Activated T-cell treated with anti-CD3 and anti-CD28 coated beads, Interleukin-2, amount 50 U/mL, for 24 hours (primary cell): ENCODE measurements around the gene EDIL3.

Experiments used
- DNase-seq: peaks from one replicate; pipeline ENCODE4 v3.0.0-alpha.2; 2020
- H3K27ac Mint-ChIP-seq: 2 replicates; pipeline ENCODE4 v1.8.0; 2020; ENCODE audit warnings: mild to moderate bottlenecking, mixed read lengths
- H3K27me3 Mint-ChIP-seq: 2 replicates; pipeline ENCODE4 v1.8.0; 2020; ENCODE audit warnings: mixed read lengths
- H3K36me3 Mint-ChIP-seq: 2 replicates; pipeline ENCODE4 v1.8.0; 2020; ENCODE audit warnings: low read depth, mixed read lengths
- H3K4me1 Mint-ChIP-seq: 2 replicates; pipeline ENCODE4 v1.8.0; 2020; ENCODE audit warnings: low read depth, mixed read lengths
- H3K4me3 Mint-ChIP-seq: 2 replicates; pipeline ENCODE4 v1.8.0; 2020; ENCODE audit warnings: mild to moderate bottlenecking, moderate library complexity, mixed read lengths
- H3K9me3 Mint-ChIP-seq: 2 replicates; pipeline ENCODE4 v1.8.0; 2020; ENCODE audit warnings: mixed read lengths

Gene EDIL3

GRCh38 chr5:84091127-84091799, 293.4 kb downstream of the EDIL3 start:
- H3K27me3 Mint-ChIP-seq: no peaks in the 10 kb centered on the region
- H3K27ac Mint-ChIP-seq: no peak overlapping the region
- DNase-seq: no peak
- H3K36me3 Mint-ChIP-seq: no peaks in the 10 kb centered on the region
- no peak overlapping the region for H3K4me3 Mint-ChIP-seq
- H3K9me3 Mint-ChIP-seq: peaks cover 6% of the 10 kb centered on the region
- no peaks in the 10 kb centered on the region for H3K4me1 Mint-ChIP-seq

DNA sequence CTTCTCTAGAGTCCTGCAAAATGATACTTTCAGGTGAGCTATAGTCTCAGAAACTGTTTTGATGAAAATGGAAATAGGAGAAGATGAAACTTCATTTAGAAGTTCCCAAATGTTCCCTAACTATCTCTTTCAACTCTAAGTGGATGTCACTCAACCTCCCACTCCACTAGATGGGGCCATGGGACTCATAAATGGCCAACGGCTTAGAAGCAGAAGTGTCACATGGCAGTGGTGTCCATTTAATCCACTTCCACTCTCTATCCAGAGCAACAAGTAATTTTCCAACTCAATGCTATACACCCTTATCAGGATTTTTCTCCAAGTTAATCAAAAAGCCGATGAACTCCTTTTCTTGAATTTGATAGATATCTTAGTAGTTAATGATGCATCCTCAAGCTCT, 295.7 kb downstream of the EDIL3 start:
- Mint-ChIP-seq H3K4me3 (no peak overlapping the region), H3K27ac (no peak overlapping the region), H3K27me3 (no peaks in the 10 kb centered on the region)

GRCh38 chr5:84086511-84086910, 298.2 kb downstream of the EDIL3 start:
- DNase-seq: no peak
- H3K27me3 Mint-ChIP-seq: no peaks in the 10 kb centered on the region
- no peak overlapping the region for H3K27ac Mint-ChIP-seq
- H3K4me1 Mint-ChIP-seq: no peaks in the 10 kb centered on the region
- H3K4me3 Mint-ChIP-seq: no peak overlapping the region
- no peaks in the 10 kb centered on the region for H3K9me3 Mint-ChIP-seq
- H3K36me3 Mint-ChIP-seq: no peaks in the 10 kb centered on the region

More for the DNA sequence above, 295.7 kb downstream of the EDIL3 start:
- no peaks in the 10 kb centered on the region for H3K4me1 Mint-ChIP-seq
- no peak for DNase-seq
- H3K36me3 Mint-ChIP-seq: no peaks in the 10 kb centered on the region
- H3K9me3 Mint-ChIP-seq: peaks cover 3% of the 10 kb centered on the region

DNA sequence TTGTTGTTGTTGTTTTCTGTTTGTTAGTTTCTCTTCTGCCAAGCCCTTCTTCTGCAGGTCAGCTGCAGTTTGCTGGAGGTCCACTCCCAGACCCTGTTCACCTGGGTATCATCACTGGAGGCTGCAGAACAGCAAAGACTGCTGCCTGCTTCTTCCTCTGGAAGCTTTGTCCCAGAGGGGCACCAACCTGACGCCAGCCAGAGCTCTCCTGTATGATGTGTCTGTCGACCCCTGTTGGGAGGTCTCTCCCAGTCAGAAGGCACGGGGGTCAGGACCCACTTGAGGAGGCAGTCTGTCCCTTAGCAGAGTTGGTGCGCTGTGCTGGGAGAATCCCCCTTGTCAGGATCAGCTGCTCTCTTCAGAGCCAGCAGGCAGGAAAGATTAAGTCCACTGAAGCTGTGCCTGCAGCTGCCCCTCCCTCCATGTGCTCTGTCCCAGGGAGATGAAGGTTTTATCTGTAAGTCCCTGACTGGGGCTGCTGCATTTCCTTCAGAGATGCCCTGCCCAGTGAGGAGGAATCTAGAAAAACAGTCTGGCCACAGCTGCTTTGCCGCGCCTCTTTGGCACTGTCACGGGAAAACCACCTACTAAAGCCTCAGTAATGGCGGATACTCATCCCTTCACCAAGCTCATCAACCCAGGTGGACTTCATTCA, 299.2 kb downstream of the EDIL3 start:
- Mint-ChIP-seq H3K27ac (no peak overlapping the region), H3K9me3 (no peaks in the 10 kb centered on the region), H3K36me3 (no peaks in the 10 kb centered on the region), H3K4me3 (no peak overlapping the region), H3K4me1 (no peaks in the 10 kb centered on the region), H3K27me3 (no peaks in the 10 kb centered on the region)
- DNase-seq: no peak

DNA sequence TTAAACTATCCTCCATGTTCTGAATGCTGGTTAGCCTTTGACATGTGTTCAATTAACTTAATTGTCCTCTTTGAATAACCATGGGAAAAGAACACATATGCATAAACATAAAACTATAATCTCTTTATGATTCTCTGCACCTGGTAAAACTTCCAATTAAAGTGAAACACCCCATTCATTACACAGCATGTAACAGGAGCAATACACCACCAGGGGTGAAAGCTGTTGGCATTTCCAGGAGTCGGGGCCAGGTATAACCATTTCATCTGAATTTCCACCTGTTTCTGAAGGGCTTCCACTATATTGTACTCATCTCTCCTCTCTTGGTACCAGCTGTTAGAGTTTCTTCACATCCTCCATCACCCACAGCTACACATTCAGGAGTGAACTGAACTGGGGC, 303.8 kb downstream of the EDIL3 start:
- no peak for DNase-seq
- Mint-ChIP-seq H3K36me3 (no peaks in the 10 kb centered on the region), H3K4me1 (no peaks in the 10 kb centered on the region), H3K27me3 (no peaks in the 10 kb centered on the region), H3K4me3 (no peak overlapping the region), H3K27ac (no peak overlapping the region), H3K9me3 (peaks cover 3% of the 10 kb centered on the region)

DNA sequence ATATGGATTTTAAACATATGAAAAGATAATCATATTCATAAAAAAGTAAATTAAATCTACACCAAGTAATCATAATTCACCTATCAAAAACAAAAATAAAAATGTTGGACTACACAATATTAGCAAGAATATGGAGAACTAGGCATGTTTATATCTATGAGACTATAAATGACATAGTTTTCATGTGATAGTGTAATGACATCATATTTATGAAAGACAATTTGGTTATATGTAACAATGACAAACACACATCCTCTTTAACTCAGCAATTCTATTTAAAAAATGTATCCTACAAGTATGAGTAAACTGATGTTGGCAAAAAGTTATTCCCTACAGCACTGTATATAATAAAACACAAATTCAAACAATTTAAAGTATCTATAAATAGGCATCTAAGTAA, 312.3 kb downstream of the EDIL3 start:
- Mint-ChIP-seq H3K27ac (no peak overlapping the region), H3K9me3 (no peaks in the 10 kb centered on the region), H3K27me3 (no peaks in the 10 kb centered on the region), H3K4me1 (no peaks in the 10 kb centered on the region), H3K4me3 (no peak overlapping the region), H3K36me3 (no peaks in the 10 kb centered on the region)
- DNase-seq: no peak

DNA sequence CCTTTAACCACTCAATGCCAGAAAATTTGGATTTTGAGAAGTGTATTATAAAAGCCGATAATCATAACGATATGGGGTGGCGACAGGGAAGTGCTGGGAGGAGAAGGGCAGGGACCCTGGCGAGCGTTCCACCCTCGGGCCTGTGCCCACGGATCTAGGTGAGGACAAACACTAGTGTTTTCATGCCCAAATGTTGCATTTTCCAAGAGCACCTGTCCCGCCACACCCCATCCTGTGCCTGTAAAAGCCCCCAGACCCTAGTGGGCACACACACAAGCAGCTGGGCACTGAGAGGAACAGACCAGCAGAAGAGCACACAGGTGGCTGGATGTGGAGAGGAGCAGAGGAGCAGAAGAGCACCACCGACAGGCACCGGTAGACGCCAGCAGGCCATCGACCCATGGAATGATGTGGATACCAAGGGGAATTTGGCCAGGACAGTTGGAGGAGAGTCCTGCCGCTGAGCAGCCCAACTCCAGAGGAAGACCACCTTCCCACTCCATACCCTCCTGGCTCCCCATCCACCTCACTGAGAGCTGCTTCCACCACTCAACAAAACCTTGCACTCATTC, 315.0 kb downstream of the EDIL3 start:
- Mint-ChIP-seq H3K4me3 (no peak overlapping the region), H3K27ac (no peak overlapping the region), H3K4me1 (no peaks in the 10 kb centered on the region), H3K9me3 (no peaks in the 10 kb centered on the region), H3K27me3 (no peaks in the 10 kb centered on the region), H3K36me3 (no peaks in the 10 kb centered on the region)
- no peak for DNase-seq

GRCh38 chr5:84063041-84063440, 321.6 kb downstream of the EDIL3 start:
- no peaks in the 10 kb centered on the region for H3K36me3 Mint-ChIP-seq
- DNase-seq: no peak
- no peak overlapping the region for H3K4me3 Mint-ChIP-seq
- no peak overlapping the region for H3K27ac Mint-ChIP-seq
- no peaks in the 10 kb centered on the region for H3K27me3 Mint-ChIP-seq
- H3K9me3 Mint-ChIP-seq: no peaks in the 10 kb centered on the region
- no peaks in the 10 kb centered on the region for H3K4me1 Mint-ChIP-seq

DNA sequence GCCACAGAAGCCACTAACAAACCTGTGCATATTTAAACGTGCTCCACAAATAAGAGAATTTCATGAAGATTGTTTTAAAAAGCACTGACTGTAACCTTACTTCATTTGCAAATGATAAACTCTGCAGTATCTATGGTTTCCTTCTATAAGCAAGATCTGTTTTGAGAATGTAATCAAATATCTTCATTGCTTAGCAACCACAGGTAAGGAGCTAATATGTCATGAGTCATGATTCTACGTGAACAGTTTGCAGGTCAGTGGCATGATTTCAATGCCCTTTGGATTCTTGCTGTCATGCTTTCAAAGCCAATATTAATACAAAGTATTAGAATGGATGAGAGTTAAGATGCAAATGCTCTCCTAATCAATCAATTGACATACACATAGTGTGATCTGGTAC, 325.0 kb downstream of the EDIL3 start:
- H3K36me3 Mint-ChIP-seq: no peaks in the 10 kb centered on the region
- no peak for DNase-seq
- no peak overlapping the region for H3K27ac Mint-ChIP-seq
- H3K4me1 Mint-ChIP-seq: no peaks in the 10 kb centered on the region
- H3K27me3 Mint-ChIP-seq: no peaks in the 10 kb centered on the region
- no peaks in the 10 kb centered on the region for H3K9me3 Mint-ChIP-seq
- no peak overlapping the region for H3K4me3 Mint-ChIP-seq

GRCh38 chr5:84058561-84058960, 326.1 kb downstream of the EDIL3 start:
- no peak for DNase-seq
- Mint-ChIP-seq H3K9me3 (no peaks in the 10 kb centered on the region), H3K4me1 (no peaks in the 10 kb centered on the region), H3K4me3 (no peak overlapping the region), H3K27ac (no peak overlapping the region), H3K27me3 (no peaks in the 10 kb centered on the region), H3K36me3 (no peaks in the 10 kb centered on the region)

- Mint-ChIP-seq H3K27ac (no peak overlapping the region), H3K4me3 (no peak overlapping the region), H3K9me3 (no peaks in the 10 kb centered on the region), H3K36me3 (no peaks in the 10 kb centered on the region), H3K27me3 (no peaks in the 10 kb centered on the region), H3K4me1 (no peaks in the 10 kb centered on the region)
- DNase-seq: no peak
Measured at GRCh38 chr5:84057211-84057610, 327.5 kb downstream of the EDIL3 start.

DNA sequence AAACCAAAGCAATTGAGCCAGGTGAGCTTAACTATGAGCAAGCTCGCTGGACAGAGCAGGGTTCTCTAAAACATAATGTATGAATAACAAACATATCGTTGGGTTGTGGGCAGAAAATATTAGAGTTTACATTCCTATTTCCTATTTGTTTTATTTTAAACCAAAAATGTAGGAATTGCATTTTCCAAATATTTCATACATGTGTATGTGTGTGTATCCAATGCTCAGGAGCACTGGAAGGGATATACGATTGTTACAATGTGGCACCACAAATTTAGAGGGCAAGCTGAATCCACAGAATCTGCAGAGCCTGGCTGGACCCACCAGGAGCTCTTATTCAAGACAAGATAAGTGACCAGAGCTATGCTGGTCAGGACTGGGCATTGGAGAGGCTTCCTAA, 338.7 kb downstream of the EDIL3 start:
- Mint-ChIP-seq H3K27me3 (no peaks in the 10 kb centered on the region), H3K36me3 (no peaks in the 10 kb centered on the region), H3K9me3 (peaks cover 2% of the 10 kb centered on the region), H3K4me1 (no peaks in the 10 kb centered on the region), H3K27ac (no peak overlapping the region), H3K4me3 (no peak overlapping the region)
- DNase-seq: no peak

- no peaks in the 10 kb centered on the region for H3K9me3 Mint-ChIP-seq
- H3K36me3 Mint-ChIP-seq: no peaks in the 10 kb centered on the region
- no peaks in the 10 kb centered on the region for H3K4me1 Mint-ChIP-seq
- H3K4me3 Mint-ChIP-seq: no peak overlapping the region
- H3K27ac Mint-ChIP-seq: no peak overlapping the region
- H3K27me3 Mint-ChIP-seq: no peaks in the 10 kb centered on the region
- no peak for DNase-seq
Measured at GRCh38 chr5:84036842-84037241, 347.8 kb downstream of the EDIL3 start.

DNA sequence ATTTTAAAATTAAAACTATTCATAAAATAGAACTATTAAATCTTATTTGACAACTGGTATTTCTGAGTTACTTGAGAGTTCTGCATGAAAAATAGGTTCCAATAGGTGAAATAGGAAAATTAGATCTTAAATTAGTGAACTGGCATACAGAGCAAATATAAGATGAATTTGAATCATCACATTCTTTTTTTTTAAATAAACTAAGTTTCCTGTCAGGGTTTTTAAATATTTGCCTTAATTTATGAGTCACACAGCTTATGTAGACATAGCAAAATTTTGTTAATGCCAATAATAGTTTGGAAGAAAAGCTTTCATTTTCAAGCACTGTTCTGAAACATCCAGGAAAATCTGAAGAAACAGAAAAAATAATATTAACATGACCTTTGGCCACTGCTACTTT, 352.4 kb downstream of the EDIL3 start:
- H3K36me3 Mint-ChIP-seq: no peaks in the 10 kb centered on the region
- no peak for DNase-seq
- H3K4me3 Mint-ChIP-seq: no peak overlapping the region
- no peaks in the 10 kb centered on the region for H3K27me3 Mint-ChIP-seq
- H3K27ac Mint-ChIP-seq: no peak overlapping the region
- H3K9me3 Mint-ChIP-seq: peaks cover 2% of the 10 kb centered on the region
- H3K4me1 Mint-ChIP-seq: no peaks in the 10 kb centered on the region

GRCh38 chr5:84028093-84028492, 356.6 kb downstream of the EDIL3 start:
- no peak overlapping the region for H3K27ac Mint-ChIP-seq
- no peak for DNase-seq
- no peaks in the 10 kb centered on the region for H3K4me1 Mint-ChIP-seq
- H3K4me3 Mint-ChIP-seq: no peak overlapping the region
- no peaks in the 10 kb centered on the region for H3K36me3 Mint-ChIP-seq
- no peaks in the 10 kb centered on the region for H3K27me3 Mint-ChIP-seq
- peaks cover 2% of the 10 kb centered on the region for H3K9me3 Mint-ChIP-seq
